GM18951 (cell line): ENCODE results near the gene MYO1E.

ENCODE experiments used
- POLR2A ChIP-seq: IDR thresholded peaks from 4 replicates; pipeline ENCODE4 v1.6.1; 2011; ENCODE audit warnings: mild to moderate bottlenecking; ENCODE audit not compliant: insufficient read length, insufficient read depth; ENCODE audit errors: extremely low read depth
- in situ Hi-C: fragments of 300-500 bp; cut with MboI; formaldehyde crosslinking; loops from one replicate; pipeline ENCODE4 v1.12.0; 2022; ENCODE audit warnings: low sequenced_read_pairs, mixed read lengths, inconsistent platforms; ENCODE audit not compliant: unreplicated experiment

MYO1E gene

GRCh38 chr15:59119625-59120024 lies 253.0 kb downstream of the MYO1E start:
- in situ Hi-C loops: no loop called here
- no peak for TF ChIP-seq POLR2A

- TF ChIP-seq POLR2A: no peak
These were observed 255.9 kb downstream of the MYO1E start for GRCh38 chr15:59116771-59117170.

DNA sequence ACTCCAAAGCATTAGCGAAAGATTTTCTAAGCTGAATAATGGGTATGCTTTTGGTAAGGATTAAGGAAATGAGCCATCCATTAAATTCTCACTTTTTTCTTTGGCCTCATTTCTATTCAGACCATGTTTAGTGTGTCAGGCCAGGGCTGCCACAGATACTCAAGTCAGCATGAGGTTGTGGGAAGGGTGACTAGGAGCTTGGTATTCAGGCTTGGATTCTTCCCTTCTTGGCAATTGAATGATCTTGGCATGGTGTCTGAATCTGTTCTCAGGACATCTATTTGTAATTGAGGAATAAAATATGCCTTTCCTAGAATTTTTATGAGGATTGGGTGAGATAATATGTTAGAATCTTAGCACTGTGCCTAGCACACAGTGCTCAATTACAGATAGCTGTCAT lies 256.5 kb downstream of the MYO1E start:
- TF ChIP-seq POLR2A: no peak
- in situ Hi-C loops: no loop called here

More at GRCh38 chr15:59116771-59117170, 255.9 kb downstream of the MYO1E start:
- in situ Hi-C loops: no loop called here

DNA sequence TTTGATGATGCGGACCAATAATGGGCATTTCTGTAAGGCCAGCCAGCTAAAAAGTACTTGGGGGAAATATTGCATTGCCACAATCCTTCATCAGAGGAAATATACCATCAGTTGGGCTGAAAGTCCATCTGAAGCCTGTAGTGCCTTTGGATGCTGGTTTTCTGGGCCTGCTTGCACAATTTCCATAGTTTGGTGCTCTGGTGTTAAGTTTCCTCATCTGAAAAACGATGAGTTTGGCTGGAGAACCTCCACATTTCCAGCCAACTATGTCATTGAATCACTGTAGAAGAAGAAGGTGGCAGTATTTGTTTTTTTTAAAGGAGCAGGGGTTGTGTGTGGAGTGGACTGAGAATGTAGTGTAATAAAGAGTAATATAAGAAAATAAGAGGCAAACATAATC lies 257.6 kb downstream of the MYO1E start:
- in situ Hi-C loops: no loop called here
- TF ChIP-seq POLR2A: no peak

DNA sequence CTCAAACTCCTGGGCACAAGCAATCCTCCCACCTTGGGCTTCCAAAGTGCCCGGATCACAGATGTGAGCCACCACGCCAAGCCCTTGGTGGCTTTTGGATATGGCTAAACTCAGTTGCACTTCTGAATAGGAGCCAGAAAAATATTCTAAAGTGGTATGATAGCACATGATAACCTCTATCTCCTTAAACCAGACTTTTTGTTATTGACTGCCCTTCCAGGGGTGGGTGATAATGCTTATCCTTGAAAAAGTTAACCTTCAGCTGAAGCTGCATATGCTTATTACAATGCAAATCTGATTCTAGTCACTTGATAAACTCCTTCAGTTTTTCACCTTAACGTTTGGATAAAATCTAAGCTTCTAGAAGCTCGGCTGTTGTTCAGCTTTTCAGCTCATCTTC lies 261.4 kb downstream of the MYO1E start:
- no peak for TF ChIP-seq POLR2A
- in situ Hi-C loops: no loop called here

DNA sequence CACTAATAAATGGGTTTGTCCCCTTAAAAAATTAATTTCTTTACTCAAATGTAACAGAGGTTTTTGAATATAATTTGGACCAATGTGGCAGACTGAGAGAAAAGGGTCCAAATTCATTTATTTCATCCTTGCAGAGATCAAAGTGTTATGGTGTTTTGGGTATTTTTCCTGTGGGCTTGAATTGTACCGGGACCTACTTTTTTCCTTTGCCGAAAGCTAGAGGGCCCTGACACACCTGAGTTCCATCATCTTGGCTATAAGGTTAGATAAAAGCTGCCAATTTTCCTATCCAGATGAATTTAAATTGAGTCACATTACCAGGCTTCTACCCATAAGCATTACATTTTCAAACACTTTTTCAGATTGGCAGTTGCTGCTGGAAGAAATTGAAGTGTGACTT lies 266.8 kb downstream of the MYO1E start:
- in situ Hi-C loops: no loop called here
- no peak for TF ChIP-seq POLR2A

GRCh38 chr15:59104912-59105732 lies 267.5 kb downstream of the MYO1E start, which contains the start of gene CCNB2:
TSS of gene CCNB2 (plus strand) at chr15:59105146. CDS start at chr15:59105269, 123 bp downstream.
- peak; percentile 91 for TF ChIP-seq POLR2A
- in situ Hi-C loops: no loop called here

DNA sequence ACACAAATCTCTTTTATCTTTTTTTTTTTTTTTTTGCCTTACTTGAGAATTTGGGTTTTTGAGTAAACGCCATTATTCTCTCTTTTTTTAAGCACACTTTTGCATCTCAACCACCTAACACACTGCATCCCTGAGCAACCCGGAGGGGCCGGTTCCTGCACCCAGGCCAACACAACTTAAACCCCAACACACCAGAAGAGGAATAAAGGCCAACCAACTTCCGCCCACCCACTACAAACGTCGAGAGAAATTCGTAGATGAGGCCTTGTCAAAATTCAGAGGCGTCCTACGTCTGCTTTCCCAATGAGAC lies 268.1 kb downstream of the MYO1E start:
- TF ChIP-seq POLR2A: no peak
- in situ Hi-C loops: no loop called here

GRCh38 chr15:59099162-59099685 lies 273.4 kb downstream of the MYO1E start:
- in situ Hi-C loops: no loop called here
- no peak for TF ChIP-seq POLR2A

GRCh38 chr15:59096429-59096828 lies 276.2 kb downstream of the MYO1E start:
- TF ChIP-seq POLR2A: no peak
- in situ Hi-C loops: no loop called here

GRCh38 chr15:59094077-59094476 lies 278.6 kb downstream of the MYO1E start:
- no peak for TF ChIP-seq POLR2A
- in situ Hi-C loops: no loop called here

DNA sequence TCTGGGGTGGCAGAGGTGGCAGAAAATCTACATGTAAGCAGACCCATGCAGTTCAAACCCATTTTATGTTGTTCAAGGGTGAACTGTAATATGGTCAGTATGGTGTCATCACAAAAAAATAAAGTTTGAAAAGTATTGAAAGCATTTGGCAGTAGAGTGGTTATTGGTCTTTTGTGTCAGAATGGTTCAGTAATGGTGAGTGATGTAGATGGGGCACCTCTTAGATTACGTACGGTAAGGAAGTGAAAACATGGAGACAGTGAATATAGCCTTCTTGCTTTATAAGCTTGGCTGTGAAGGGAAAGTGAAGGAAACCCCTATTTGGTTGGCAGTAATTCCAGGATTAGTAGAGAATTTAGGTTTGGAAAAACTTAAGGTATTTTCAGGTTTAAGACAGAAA lies 284.9 kb downstream of the MYO1E start:
- no peak for TF ChIP-seq POLR2A
- in situ Hi-C loops: no loop called here
